ENCODE measurements around the gene ACTR10. TPM values are rescaled to one million over a fixed set of nuclear protein-coding genes. Genes with fewer than 3 reads are reported as not detected.
A peak's percentile ranks its signal among the peaks of the same experiment; 100 is the strongest.

The ACTR10 gene
- total RNA-seq, 1 donor from 2014 or later, result 58.1 TPM

GRCh38 chr14:58177125-58177524, 22.8 kb upstream of the ACTR10 start:
- DNase-seq (no peak), ATAC-seq (no peak)
- Histone ChIP-seq H3K27ac (no peak overlapping the region), H3K36me3 (no peaks in the 10 kb centered on the region), H3K4me1 (no peaks in the 10 kb centered on the region), H3K9me3 (no peaks in the 10 kb centered on the region), H3K27me3 (ENCODE audit: low read depth) (no peaks in the 10 kb centered on the region), H3K4me3 (no peak overlapping the region)
- intact Hi-C loops (cut with DNase I), result no loop called here
- TF ChIP-seq CTCF (IDR thresholded peaks at IDR 0.05), result no peak

- no peak for TF ChIP-seq CTCF (IDR thresholded peaks at IDR 0.05)
- intact Hi-C loops (cut with DNase I), result no loop called here
- DNase-seq (no peak), ATAC-seq (no peak)
- Histone ChIP-seq H3K36me3 (no peaks in the 10 kb centered on the region), H3K4me1 (no peaks in the 10 kb centered on the region), H3K27ac (no peak overlapping the region), H3K9me3 (no peaks in the 10 kb centered on the region), H3K27me3 (ENCODE audit: low read depth) (no peaks in the 10 kb centered on the region), H3K4me3 (no peak overlapping the region)
Observed at GRCh38 chr14:58189176-58189575, 10.8 kb upstream of the ACTR10 start.

GRCh38 chr14:58191763-58192601, 8.0 kb upstream of the ACTR10 start:
- intact Hi-C loops (cut with DNase I), result no loop called here
- Histone ChIP-seq H3K36me3 (no peaks in the 10 kb centered on the region), H3K27ac (no peak overlapping the region), H3K27me3 (ENCODE audit: low read depth) (no peaks in the 10 kb centered on the region), H3K4me1 (no peaks in the 10 kb centered on the region), H3K9me3 (no peaks in the 10 kb centered on the region), H3K4me3 (no peak overlapping the region)
- no peak for TF ChIP-seq CTCF (IDR thresholded peaks at IDR 0.05)
- ATAC-seq, result peak in 1 of 2 donors; percentile 23
- DNase-seq, result no peak

GRCh38 chr14:58193542-58193941, 6.4 kb upstream of the ACTR10 start:
- H3K36me3 ChIP-seq, result no peaks in the 10 kb centered on the region
- H3K9me3 ChIP-seq, result no peaks in the 10 kb centered on the region
- intact Hi-C loops (cut with DNase I), result no loop called here
- ATAC-seq, result no peak
- DNase-seq, result no peak
- H3K27me3 ChIP-seq (ENCODE audit: low read depth), result no peaks in the 10 kb centered on the region
- no peaks in the 10 kb centered on the region for H3K4me1 ChIP-seq
- H3K27ac ChIP-seq, result no peak overlapping the region
- H3K4me3 ChIP-seq, result no peak overlapping the region
- TF ChIP-seq CTCF (IDR thresholded peaks at IDR 0.05), result no peak

- H3K27me3 ChIP-seq (ENCODE audit: low read depth), result no peaks in the 10 kb centered on the region
- no peak overlapping the region for H3K27ac ChIP-seq
- ATAC-seq (no peak), DNase-seq (no peak)
- no peaks in the 10 kb centered on the region for H3K36me3 ChIP-seq
- intact Hi-C loops (cut with DNase I), result no loop called here
- no peaks in the 10 kb centered on the region for H3K9me3 ChIP-seq
- no peak for TF ChIP-seq CTCF (IDR thresholded peaks at IDR 0.05)
- H3K4me1 ChIP-seq, result peaks cover 6% of the 10 kb centered on the region
- H3K4me3 ChIP-seq, result no peak overlapping the region
Observed at GRCh38 chr14:58196198-58196597, 3.8 kb upstream of the ACTR10 start.

All from lower lobe of right lung (tissue), 2 donors.